GM12878 (cell line): ENCODE measurements around the gene ATP5ME. TPM values are rescaled to one million over a fixed set of nuclear protein-coding genes. Genes with fewer than 3 reads are reported as not detected.

Source experiments
- ASH2L ChIP-seq: fragments of 300-600, 200-600 bp; sonication (generic); IDR thresholded peaks from 2 replicates; pipeline ENCODE4 v1.6.1; 2017; ENCODE audit warnings: low read depth, mild to moderate bottlenecking, borderline replicate concordance
- BMI1 ChIP-seq: fragments of 450-650 bp; IDR thresholded peaks from 2 replicates; pipeline ENCODE4 v1.6.1; 2016; ENCODE audit warnings: mild to moderate bottlenecking, moderate library complexity, borderline replicate concordance
- CBX3 ChIP-seq: fragments of 200-600 bp; sonication (generic); IDR thresholded peaks from 2 replicates; pipeline ENCODE4 v1.6.1; 2016; ENCODE audit warnings: low read depth, borderline replicate concordance
- KLF5 ChIP-seq: fragments of 450-650 bp; IDR thresholded peaks from 2 replicates; pipeline ENCODE4 v1.6.1; 2014; ENCODE audit warnings: mild to moderate bottlenecking; ENCODE audit not compliant: partially characterized antibody
- POU2F2 ChIP-seq: IDR thresholded peaks from 3 replicates; pipeline ENCODE4 v1.6.1; 2011; ENCODE audit warnings: low read depth, mild to moderate bottlenecking, low read length, borderline replicate concordance
- RAD51 ChIP-seq: fragments of 450-650 bp; IDR thresholded peaks from 2 replicates; pipeline ENCODE4 v1.6.1; 2016; ENCODE audit warnings: moderate library complexity, mild to moderate bottlenecking, inconsistent platforms
- REST ChIP-seq: IDR thresholded peaks from 2 replicates; pipeline ENCODE4 v1.6.1; 2012; ENCODE audit warnings: mild to moderate bottlenecking, low read depth, low read length
- SKIL ChIP-seq: fragments of 450-650 bp; IDR thresholded peaks from 2 replicates; pipeline ENCODE4 v1.6.1; 2017; ENCODE audit warnings: mild to moderate bottlenecking, low read depth, inconsistent platforms; ENCODE audit not compliant: poor library complexity, severe bottlenecking
- USF2 ChIP-seq: IDR thresholded peaks from 2 replicates; pipeline ENCODE4 v1.6.1; 2011; ENCODE audit warnings: low read depth, low read length, improper control_type of control experiment, borderline replicate concordance
- ZBTB33 ChIP-seq: fragments of 450-650 bp; IDR thresholded peaks from 2 replicates; pipeline ENCODE4 v1.6.1; 2017; ENCODE audit warnings: mild to moderate bottlenecking
- polyA plus RNA-seq, 11 experiments: library from polyadenylated mRNA; depleted of rRNA in 4 of 11; unstranded in 6 of 11; stranded (reverse) in 5 of 11; fragments of >200 nt; fragmentation: Nextera tagmentation in 4 of 11; fragmentation: Illumina TruSeq in 1 of 11; extraction: Ambion mirVana in 4 of 11; extraction: Trizol in 1 of 11; gene quantifications; 1 replicate in 1 of 11; 2 replicates in 10 of 11; pipeline versions ENCODE4 v1.2.1 to v1.2.3, GENCODE V29; 2011 to 2016; ENCODE audit warnings: inconsistent platforms in 2 of 11, missing spikeins in 2 of 11, low read depth in 1 of 11
- total RNA-seq, 4 experiments: library from RNA; depleted of rRNA in 3 of 4; stranded (reverse); fragments of >200 nt in 3 of 4; fragmentation: Illumina TruSeq in 1 of 4; extraction: Trizol in 1 of 4; gene quantifications; 2 replicates each; pipeline versions ENCODE4 v1.2.1 to v1.2.3, GENCODE V29; 2013 to 2021

The ATP5ME gene
- total and polyA plus RNA-seq, 10 of the 15 experiments (the other 5 are each of a cell fraction or from before 2014, with no cell fraction given), result 279 to 2,374 (median 509) TPM

DNA sequence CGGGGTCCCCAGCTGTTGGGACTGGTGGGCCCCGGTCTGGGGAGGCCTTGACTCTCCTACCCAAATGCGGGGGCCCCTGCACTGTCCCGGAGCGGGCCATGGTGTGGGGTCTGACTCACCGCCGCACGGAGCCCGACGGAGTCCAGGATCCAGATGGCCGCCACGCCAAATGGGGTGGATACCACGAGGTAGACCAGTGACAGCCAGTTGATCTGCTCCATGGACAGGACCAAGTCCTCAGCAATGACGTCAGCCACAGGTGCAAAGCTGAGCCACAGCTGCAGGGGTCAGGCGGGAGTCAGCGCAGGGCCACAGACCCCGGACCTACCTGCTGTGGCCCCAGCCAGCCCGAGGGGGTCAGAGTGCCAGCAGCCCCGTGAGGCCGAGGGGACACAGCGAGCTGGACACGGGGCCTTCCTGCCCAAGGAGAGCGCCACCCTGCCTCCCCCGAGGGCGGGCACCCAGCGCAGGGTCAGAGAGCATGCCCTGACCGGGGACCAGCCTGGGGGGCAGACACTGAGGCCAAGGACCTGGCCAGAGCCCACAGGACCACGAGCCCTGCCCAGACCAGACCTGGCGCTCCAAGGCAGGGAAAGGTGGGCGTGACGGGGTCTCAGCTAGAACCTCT lies 12.5 kb upstream of the ATP5ME start (continued):
- TF ChIP-seq USF2 (no peak), REST (no peak), CBX3 (no peak), POU2F2 (no peak), RAD51 (no peak), ASH2L (no peak), BMI1 (no peak), SKIL (no peak), ZBTB33 (no peak), KLF5 (no peak)
